Activated effector memory CD4-positive, alpha-beta T cell treated with Interleukin-2 at 50 U/mL for 16 hours (primary cell): ENCODE data around the gene STK33.

ENCODE experiments used
- DNase-seq: peaks from one replicate; pipeline ENCODE4 v3.0.0-alpha.2; 2020

Gene STK33

GRCh38 chr11:8403310-8403709 is 190.7 kb downstream of the STK33 start:
- no peak for DNase-seq

- DNase-seq = no peak
Measured at GRCh38 chr11:8392886-8393285, 201.1 kb downstream of the STK33 start.

DNA sequence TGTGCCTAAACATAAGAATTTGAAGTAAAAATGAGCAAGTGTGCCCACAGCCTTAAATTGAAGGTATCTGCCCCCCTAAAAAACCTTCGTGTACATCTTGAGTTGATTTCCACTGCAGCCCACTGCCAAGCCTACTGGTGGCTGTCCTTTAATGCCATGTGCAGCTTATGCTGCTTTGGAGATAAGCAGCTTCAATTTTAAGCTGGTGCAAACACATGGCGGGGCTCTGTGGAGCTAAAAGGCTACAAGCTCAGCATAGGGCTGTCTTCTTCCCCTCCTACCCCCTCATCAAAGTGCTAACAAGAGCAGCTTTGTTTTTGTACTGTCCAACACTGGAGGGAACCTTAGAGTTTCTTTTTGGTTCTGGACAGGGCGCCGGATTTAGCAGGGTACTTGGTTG is 201.9 kb downstream of the STK33 start:
- DNase-seq = no peak

GRCh38 chr11:8390851-8391612 is 203.0 kb downstream of the STK33 start:
- no peak for DNase-seq

- no peak for DNase-seq
Measured at GRCh38 chr11:8389029-8389996, 204.7 kb downstream of the STK33 start.

DNA sequence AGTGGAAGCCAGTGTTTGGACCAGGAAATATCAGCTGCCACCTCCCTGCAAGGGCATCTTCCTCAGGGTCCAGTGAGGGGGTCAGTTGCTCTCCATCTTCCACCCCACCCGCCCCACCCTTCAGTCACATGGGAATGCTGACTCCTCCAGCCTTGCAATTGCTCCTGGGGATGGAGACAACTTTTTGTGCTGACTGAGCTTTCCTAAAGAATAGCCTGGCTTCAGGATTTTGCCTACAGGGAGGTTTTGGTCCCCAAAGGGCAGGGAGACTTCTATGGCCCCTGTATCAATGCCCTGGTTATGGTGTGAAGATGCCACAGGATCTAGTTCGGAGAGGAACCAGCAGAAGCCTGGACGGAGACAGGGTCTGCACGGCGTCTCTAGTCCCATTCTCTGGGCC is 206.3 kb downstream of the STK33 start:
- no peak for DNase-seq

GRCh38 chr11:8387141-8387540 is 206.9 kb downstream of the STK33 start:
- DNase-seq = no peak

- DNase-seq = no peak
Measured at GRCh38 chr11:8386134-8386864, 207.7 kb downstream of the STK33 start.

- DNase-seq = no peak
Measured at GRCh38 chr11:8384199-8384821, 209.7 kb downstream of the STK33 start.

DNA sequence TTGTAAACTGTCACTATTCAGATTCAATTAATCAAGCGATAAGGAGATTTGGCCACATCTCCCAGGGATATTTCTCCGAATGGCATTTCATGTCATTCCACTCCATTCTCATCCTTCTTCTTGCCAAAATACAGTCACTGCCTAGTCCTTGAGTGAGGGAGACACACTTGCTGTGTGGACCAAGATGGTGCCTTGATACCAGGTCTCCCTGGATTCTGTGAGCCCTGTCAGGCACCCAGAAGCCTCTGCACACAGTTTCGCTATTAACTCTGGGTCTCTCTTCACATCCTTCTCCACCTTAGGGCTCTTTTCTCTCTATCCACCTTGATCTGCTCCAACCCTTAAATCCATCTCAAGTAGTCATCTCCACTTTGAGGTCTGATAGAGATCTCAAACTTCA is 210.4 kb downstream of the STK33 start:
- DNase-seq = no peak

- DNase-seq = no peak
Measured at GRCh38 chr11:8383227-8383626, 210.8 kb downstream of the STK33 start.

DNA sequence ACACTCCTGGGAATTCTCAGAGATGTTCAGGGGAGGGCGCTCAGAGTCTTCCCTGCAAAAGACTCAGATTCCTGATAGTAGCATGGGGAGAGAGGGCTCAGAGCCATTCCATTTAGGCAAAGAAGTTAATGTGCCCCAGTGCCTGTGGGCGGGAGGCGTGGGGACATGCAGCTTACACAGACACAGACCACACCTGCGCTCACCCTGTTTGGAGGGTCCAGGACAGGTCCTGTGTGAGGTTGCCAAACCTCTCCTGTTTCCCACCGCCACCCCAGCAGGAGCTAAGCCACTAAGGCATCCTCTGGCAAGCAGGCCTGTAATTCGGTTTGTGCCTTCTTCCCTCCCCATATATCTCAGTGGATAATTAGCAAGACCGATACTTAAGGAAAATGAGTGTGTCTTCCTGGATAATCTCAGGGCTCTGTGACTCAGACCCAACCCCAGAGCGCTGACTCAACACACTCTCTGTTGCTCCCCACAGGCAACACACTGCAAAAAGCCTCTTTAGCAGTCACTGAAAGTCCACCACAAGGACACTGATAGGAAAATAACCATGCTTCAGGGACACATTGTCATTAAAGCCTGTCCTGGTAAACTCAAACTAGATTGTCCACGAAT is 211.5 kb downstream of the STK33 start:
- no peak for DNase-seq

- no peak for DNase-seq
Measured at GRCh38 chr11:8381871-8382396, 212.1 kb downstream of the STK33 start.

DNA sequence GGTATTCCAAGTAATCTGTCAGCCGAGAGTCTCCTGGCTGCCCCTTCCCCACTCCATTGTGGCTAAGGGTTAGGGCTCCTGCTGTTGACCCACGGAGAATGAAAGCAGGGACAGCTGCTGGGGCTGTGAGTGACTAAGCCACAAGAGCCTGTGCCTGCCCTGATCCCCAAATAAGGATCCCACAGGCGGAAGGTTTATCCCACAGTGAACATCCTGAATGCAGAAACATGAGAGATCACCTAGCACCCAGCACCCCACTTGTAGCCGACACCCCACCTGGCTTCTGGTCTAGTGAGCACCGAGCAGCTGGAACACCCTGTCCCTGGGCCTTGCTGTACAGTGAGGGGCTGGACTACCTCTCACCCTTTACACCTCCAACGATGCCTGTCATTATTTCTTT is 212.7 kb downstream of the STK33 start:
- DNase-seq = no peak

DNA sequence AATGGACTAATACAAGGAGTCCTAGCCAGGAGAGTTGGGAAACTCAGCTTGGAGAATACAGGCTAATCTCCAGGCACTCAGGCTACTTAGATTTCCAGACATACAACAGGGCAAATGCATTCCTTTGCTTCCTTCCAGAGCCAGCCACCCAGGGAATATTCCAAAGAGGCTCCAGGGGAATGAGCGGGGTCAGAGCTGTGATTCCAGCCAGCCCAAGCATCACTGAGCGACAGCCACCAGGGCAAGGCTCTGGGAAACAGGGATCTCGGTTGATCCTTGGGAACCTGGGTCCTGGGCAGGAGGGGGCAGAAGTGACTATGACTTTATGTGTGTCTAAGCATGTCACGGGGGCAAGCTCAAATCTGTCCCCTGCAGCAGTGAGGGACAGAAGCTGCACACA is 218.1 kb downstream of the STK33 start:
- DNase-seq = no peak

GRCh38 chr11:8375460-8375859 is 218.6 kb downstream of the STK33 start:
- DNase-seq = no peak

DNA sequence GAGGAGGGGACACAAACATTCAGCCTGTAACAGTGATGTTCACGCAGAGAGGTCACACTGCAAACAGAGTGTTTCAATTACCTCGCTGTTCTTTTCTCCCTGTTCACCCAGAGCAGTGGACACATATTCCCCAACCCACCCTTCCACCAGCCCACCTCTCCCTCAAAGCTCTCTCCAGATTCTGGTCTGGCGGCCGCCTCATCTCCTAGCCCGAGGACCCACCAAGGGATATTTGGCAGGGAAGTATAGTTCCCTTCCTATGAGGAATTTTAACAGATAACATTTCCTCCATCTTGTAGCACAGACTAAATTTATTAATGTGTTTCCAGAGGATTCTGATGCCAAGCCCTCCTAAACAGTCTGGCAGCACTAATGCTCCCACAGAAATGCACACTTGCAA is 219.3 kb downstream of the STK33 start:
- no peak for DNase-seq

- no peak for DNase-seq
Measured at GRCh38 chr11:8373519-8374432, 220.3 kb downstream of the STK33 start.

GRCh38 chr11:8372641-8373381 is 221.2 kb downstream of the STK33 start:
- DNase-seq = no peak

- no peak for DNase-seq
Measured at GRCh38 chr11:8371516-8371884, 222.5 kb downstream of the STK33 start.
